Esophagus mucosa (tissue), 1 donor: ENCODE data around the gene GRK6. TPM values are rescaled to one million over a fixed set of nuclear protein-coding genes. Genes with fewer than 3 reads are reported as not detected.
"Not testable (repeated sequence)": the region's sequence is repeated elsewhere in the genome, so short reads cannot be mapped to it uniquely, and the experiment has no call there.

Experiments used
- ATAC-seq: fragments of 200-7000 bp; cut with Tn5 transposase; one replicate; pipeline ENCODE4 v1.9.1; 2020
- total RNA-seq: library from RNA; stranded (reverse); gene quantifications from one replicate; pipeline ENCODE4 v1.2.4, GENCODE V29; 2023
- donor health status: DM: yes; HTN: yes; CAD: no.

Gene GRK6
- total RNA-seq, 1 donor from 2014 or later = 26.6 TPM

GRCh38 chr5:177471610-177472356 is 45.3 kb downstream of the GRK6 start:
- no peak for ATAC-seq

DNA sequence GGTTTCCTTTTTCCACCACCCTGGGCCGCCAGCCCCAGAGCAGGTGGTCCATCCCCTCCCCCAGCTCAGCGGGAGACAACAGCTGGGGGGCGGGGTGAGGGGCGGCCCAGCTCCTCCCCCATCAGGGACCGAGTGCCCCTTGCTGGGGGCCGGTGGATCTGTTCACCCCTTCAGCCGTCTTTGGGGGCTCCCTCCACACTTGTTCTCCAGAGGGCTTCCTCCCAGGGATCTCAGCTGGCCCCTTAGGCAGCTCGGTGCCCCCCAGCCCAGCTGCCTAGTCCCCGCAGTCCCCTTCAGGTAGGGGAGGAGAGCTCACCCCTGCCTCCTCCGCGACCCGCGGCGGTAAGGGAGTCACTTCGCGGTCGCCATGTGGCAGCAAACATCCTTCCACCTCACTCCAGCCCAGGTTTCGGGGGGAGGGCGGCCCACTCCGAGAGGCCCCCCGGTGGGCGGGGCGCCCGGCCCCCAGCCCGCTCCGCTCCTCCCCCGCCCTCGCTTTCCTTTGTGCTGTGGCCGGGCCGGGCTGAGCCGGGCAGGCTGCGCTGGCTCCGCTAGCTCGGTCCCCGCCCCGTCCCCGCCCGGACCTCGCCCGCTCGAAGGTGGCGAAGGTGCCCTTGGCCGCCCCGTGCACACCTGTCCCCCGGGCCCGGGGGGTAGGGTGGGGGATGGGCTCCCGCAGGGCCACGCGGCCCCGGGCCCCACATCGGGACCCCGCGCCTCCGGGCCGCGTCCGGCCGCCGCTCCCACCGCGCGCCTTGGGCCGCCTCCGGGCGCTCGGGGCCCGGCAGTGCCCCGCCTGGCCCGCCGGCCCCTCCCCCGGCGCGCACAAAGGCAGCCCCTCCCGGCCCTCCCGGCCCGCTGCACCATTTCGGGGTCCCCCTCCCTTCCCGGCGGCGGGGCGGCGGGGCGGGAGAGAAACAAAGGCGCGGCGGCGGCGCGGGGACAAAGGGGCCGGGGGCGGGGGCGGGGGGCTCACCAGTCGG is 46.3 kb downstream of the GRK6 start:
- ATAC-seq = peak; percentile 50

GRCh38 chr5:177473443-177474001 is 47.0 kb downstream of the GRK6 start, which contains the start of gene DBN1:
DBN1 (minus strand) TSS chr5:177473634; CDS start chr5:177473521, 113 bp downstream.
- ATAC-seq = peak; percentile 33

GRCh38 chr5:177474002-177474476 is 47.6 kb downstream of the GRK6 start:
- ATAC-seq = no peak

DNA sequence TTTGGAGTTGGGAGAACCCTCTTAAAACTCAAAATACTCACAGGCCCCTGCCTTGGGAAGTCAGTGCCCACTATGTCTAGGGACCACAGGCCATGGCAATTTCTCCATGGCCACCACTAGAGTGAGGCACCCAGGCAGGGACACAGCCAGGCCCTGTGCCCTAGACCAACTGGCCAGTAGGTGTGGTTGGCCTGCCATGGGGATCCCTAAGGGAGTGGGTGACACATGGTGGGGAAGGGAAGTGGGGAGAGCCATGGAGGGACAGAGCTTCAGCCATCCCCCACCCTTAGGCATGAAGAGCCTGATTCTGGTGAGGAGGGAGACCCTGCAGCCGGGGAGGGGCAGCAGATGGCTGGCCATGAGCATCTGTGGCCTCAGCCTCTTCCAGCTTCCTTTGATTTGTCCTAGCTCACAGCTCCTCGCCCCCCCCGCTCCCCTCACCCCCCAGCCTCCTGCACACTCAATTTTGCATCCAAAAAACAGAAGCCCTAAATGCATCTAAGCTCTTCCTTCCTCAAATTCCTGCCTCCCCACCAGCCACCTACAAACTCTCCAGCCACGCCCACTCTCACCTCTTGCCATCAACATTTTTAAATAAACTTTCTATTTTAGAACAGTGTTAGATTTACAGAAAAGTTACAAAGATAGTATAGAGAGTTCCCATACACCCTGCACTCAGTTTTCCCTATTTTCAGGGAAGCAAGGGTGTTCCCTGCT is 48.5 kb downstream of the GRK6 start:
- no peak for ATAC-seq

DNA sequence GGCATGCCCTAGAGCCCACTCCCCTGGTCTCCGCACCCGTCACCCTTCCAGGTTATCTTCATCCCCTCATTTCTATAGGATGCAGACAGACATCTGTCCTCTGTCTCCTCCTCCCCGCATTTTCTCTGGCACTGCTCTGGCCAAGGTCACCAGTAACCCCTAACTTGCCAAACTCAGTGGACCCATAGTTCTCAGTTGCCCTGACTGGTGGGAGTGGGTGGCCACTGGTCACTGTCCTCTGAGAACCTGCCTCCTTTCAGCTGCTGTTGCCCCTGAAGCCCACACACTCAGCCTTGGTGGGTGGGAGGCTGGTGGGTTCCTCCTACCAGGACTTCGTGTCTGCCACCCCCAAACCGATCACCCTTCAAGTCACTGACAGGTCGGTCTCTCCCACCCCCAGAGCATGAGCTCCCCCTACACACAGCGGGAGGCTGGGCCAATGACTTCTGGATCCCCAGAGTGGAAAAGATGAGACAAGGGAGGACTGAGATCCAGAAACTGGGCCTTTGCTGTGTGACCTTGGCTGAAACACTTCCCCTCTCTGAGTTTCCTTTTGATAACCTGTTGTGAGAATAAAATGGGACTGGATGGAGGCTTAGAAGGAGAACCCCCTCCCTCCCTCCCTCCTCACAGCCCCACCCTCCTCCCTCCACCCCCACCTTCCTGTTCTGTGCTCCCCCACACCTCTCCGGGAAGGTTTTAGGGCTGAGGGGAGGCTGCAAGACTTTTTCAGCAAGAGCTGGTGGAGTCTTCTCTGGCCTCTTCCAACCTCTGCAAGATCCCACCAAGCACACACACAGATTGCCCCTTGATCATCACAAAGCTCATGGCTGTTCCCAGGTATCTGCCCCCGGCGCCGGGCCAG is 49.3 kb downstream of the GRK6 start:
- ATAC-seq = no peak

GRCh38 chr5:177476531-177477233 is 50.2 kb downstream of the GRK6 start:
- peak; percentile 2 for ATAC-seq

DNA sequence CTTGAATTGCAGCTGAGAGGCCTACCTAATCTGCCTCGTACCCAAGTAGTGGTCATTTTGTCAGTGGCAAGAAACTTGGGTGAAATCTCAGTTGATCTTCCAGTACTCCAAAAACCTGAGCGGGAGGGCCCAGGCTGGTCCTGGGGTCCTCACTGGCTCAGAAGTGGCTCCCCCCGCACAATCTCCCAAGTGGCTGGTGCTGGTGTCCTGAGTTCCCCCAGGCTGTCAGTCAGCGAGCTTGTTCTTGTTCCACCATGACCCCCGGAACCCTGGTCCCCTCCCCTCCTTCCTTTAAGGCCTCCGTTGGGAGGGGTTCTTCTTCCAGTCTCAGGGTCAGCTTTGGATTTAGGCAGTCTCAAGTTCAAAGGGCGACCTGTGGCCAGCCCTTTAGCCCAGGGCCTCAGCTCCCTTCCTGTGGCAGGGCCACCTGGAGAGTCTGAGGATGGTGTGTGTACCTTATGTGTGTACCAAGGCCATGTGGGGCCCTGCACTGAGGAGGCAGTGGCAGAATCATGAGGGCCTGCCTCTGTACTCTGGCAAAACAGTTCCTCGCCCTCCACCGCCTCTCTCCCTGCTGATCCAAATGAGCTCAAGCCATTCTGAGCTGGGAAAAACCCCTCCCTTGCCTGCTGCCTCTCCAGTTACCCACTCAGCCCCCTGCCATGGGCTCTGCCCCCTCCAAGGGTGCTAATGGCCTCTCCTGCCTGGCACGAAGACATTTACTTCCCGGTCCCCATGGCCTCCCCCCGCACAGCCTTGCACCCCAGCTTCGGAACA is 51.4 kb downstream of the GRK6 start:
- no peak for ATAC-seq

DNA sequence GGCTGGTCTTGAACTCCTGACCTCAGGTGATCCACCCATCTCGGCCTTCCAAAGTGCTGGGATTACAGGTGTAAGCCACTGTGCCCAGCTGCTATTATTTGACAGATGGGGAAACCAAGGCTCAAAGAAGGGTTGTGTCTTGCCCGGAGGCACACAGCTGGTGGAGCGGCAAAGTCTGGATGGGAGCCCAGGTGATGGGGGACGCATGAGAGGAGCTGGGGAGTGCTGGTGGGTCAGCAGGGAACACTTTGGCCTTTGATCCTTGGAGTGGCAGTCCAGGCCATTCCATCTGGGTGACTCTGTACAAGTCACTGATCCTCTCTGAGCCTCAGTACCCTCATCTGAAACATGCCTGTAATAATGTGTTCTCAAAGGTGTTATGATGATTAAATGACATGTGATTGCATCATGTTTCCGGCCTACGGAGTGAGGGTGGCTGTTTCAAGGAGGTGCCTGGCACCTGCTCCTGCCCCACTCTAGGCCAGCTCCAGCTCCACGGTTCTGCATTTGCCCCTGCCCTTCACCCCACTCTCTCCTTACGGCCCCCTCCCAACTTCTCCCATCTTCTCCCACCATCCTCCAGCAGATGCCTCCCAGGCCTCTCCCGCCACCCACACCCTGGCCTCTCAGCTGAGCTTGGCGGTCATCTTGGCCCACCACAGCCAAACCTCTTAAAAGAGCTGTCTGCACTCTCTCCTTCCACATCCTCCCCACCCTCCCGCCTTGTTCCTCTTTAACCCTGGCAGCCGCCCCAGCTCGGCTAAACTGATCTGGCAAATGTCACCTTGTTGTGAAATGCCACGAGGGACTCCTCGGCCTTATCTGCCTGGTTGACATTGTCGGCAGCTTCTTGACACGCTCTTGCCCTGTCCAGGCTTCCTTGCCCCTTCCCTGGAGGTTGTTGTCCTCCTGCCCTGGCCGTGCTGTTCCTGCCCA is 52.5 kb downstream of the GRK6 start:
- ATAC-seq = peak; percentile 62

DNA sequence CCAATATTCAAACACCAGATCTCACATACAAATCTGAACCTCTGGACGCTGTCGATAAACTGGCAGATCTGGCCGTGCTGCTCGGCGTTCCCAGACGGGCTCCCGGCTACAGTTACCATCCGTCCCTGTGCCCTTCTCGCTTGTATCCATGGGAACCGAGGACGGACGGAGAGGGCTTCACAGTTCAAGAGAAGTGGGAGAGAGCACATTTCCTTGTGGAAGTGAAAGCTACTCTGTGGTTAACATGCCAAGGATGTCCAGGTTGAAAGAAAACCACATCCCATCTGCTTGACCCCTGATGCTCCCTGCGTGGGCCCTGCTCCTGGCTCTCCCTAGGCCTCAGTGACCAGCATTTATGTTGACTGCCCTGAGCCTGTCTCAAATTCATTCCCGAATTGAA is 53.3 kb downstream of the GRK6 start:
- no peak for ATAC-seq

DNA sequence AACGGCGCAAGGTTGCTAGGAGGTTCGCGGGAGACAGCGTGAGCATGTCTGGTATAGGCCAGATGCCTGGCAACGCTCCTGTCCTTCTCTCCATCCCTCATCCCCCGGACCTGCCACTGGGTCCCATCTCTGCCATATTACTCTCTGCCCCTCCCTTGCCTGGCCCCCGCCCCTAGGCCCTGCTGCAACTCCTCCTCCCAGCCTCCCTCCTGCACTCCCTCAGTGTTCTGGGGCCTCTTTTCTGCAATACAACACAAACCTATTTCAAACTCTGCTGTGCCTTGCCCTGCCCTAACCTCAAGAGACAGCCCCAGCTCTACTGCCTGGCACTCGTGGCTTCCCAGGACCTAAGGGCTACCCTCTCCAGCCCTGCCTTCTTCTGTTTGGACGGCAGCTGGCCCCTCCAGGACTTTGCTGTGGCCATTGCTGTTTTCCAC is 55.9 kb downstream of the GRK6 start:
- ATAC-seq = no peak

DNA sequence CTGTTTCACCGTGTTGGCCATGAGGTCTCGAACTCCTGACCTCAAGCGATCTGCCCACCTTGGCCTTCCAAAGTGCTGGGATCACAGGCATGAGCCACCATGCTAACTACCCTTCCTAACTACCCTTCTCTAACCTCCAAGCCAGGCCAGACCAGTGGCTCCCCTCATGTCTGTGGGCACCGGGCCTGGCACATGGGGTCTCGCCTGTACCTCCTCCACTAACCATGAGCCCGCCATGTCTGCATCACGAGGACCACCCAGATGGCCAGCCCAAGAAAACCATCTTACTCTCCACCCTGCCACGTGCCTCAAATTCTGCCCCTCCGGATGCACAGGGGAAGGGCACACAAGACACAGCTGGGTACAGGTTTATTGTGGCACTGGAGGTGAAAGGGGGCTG is 56.6 kb downstream of the GRK6 start:
- ATAC-seq = no peak

DNA sequence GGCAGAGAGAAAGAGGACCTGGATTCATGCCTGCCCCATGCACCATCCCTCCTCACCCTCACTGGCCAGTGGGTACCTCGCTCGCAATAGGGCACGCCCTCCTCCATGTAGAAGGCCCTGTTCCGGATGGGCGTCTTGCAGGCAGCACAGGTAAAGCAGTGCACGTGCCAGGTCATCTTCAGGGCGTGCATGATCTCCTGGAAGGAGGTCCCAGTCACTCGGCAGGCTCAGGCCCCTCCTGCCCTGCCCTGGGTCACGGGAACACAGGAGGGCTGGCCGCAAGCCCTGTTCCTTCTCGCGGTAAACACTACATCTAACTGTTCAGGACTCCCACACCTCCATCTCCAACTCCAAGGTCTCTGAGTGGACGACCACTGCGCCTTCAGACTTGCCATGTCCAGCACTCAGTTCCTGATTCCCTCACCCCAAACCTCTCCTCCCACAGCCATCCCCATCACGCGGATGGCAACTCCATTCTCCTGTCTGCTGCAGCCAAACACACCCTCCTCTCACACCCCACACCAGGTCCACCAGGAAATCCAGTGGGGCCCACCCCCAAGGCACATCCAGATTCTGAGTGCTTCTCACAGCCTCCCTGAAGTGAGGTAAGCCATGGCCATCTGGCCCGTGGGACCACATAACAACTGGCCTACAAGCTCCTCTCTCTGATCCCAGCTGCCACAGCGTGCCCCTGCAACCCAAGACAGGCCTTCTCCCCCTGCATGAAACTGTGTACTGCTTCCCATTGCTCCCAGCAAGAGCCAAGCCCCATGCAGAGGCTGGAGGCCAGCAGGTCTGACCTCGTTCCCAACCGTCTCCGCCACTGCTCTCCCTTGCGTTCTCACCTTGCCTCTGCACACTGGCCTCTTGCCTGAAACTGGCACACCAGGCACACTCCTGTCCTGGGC is 57.8 kb downstream of the GRK6 start:
- no peak for ATAC-seq

GRCh38 chr5:177484902-177485549 is 58.5 kb downstream of the GRK6 start:
- peak; percentile 5 for ATAC-seq

GRCh38 chr5:177485753-177486152 is 59.3 kb downstream of the GRK6 start:
- not testable (repeated sequence) for ATAC-seq

- no peak for ATAC-seq
Measured at GRCh38 chr5:177486256-177486655, 59.8 kb downstream of the GRK6 start.

DNA sequence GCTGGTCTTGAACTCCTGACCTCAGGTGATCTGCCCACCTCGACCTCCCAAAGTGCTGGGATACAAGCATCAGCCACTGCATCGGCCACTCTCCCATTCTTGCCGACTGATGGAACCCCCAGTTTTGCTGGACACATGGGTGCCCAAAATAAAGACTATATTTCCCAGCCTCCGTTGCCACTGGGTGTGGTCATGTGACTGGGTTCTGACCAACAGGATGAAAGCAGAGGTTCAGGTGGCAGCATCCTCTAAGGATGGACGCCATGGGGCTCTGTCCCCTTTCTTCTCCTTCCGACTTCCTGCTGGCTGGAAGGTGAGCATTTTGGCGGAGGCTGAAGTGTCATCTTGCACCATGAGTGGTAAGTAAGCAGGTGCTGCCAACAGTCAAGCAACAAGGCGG is 60.7 kb downstream of the GRK6 start:
- no peak for ATAC-seq
